NCI-H2171 (cell line): ENCODE measurements around the gene DACH1.
A peak's percentile ranks its signal among the peaks of the same experiment; 100 is the strongest.

ENCODE experiments used
- DNase-seq: peaks from one replicate; lab custom pipeline; 2025; lab: John Stamatoyannopoulos, UW

Gene DACH1

GRCh38 chr13:71624653-71625600 lies 242.1 kb downstream of the DACH1 start:
- no peak for DNase-seq

DNA sequence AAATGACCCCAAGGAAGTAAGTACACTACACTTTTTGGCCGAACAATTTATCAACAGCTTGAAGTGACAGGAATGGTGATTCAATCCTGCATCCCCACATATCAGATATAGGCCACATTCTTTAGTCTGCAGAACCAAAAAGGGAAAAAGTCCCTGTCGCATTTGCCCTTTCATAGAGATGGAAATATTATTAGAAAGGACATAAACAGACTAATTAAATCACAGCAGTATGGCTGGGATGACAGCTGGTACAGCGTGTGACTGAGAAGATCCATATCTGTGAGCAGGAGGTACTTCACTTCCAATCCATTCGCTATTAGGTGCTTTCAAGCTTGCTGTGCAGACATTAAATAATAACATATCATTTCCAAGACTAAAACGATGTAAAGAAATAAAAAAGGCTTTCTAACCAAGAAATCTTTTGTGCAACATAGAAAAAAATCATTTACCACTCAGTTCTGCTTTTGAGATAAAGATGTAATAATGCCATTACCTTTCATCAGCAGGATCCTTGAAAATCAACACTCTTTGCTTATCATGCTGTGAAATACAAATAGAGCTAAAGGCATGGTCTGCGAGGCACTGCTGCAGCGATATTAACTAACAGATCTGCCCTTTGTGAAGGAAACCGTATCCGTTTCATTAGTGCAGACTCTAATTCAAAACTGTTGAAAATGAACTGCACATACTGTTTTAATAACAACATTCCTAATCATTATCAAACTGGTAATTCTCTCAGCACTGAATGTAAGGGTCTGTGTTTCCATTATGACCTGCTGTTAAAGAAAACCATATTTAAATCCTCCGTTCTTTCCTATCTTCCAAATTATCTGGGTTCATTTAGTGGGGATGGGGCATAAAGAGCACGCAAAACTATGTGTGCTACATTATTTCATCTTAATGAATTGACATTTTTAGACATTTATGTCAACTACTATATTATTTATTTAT lies 245.6 kb downstream of the DACH1 start:
- DNase-seq, result peak; percentile 71

GRCh38 chr13:71619096-71619495 lies 247.9 kb downstream of the DACH1 start:
- DNase-seq, result no peak

GRCh38 chr13:71618159-71618558 lies 248.8 kb downstream of the DACH1 start:
- no peak for DNase-seq

DNA sequence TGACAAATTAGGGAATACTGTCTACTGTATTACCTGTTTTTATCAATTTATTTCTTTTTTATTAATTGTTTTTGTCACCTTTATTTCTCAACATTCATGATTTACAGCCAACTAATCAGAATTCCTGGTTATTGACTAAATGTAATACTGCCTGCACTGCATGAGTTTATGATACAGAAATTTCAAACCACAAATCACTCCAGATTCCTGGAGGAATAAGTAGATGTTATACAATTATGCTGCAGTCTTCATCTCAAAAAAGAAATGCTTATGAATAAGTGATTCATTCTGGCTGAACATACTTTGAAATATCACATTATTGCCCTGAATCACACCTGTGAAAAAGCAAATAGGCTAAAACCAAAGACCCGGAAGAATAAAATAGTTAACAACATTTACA lies 249.7 kb downstream of the DACH1 start:
- no peak for DNase-seq

- DNase-seq, result no peak
Measured at GRCh38 chr13:71613066-71613745, 253.8 kb downstream of the DACH1 start.

GRCh38 chr13:71611292-71611691 lies 255.7 kb downstream of the DACH1 start:
- no peak for DNase-seq

DNA sequence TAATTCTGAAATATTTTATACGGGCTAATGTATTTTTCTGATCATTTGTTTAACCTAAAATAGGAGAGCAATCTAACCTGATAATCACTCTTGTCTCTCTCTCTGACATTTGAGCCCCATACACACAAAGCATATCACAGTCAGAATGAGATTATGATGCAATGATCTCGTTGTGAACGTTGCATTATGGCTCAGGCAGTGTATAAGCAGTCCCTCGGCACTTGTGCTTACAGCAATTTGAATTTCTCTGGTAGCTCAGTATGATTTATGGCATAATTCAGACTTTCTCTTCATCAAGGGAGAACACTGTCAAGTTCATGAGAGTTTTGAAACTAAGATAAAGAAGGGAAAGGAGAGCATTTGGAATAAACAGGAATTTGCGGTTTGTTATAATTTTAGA lies 256.1 kb downstream of the DACH1 start:
- peak; percentile 23 for DNase-seq

DNA sequence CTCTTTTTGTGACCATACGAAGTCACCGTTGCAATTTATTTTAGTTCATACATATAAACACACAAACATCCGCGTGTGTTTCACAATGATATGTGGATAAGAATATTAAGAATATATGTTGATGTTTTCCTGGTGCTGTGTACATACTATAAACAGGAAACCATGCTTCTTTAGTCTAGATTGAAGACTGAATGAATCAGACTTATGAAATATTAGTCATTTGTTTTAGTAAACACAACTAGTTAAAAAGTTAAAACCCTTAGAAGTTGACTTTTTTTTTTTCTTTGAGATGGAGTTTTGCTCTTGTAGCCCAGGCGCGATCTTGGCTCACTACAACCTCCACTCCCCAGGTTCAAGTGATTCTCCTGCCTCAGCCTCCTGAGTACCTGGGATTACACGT lies 257.7 kb downstream of the DACH1 start:
- DNase-seq, result no peak

DNA sequence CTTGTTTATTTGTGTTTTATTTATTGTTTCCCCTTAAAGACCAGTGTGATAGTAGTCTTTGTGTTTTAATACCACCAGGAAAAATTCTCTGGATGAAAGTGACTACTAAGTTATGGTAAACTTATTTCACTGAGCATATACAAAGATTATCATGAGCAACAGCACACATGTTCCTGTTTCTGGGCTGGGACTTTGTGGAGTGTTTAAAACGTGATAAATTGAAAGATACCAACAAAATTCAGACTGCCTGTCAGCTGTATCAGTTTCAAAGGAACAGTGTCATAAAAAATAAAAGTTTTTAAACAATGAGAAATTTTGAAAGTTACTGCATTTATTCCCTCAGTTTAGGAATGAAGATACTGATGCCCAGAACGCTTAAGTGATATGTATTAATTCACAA lies 259.4 kb downstream of the DACH1 start:
- DNase-seq, result no peak

- no peak for DNase-seq
Measured at GRCh38 chr13:71606818-71607217, 260.2 kb downstream of the DACH1 start.

GRCh38 chr13:71605744-71606143 lies 261.3 kb downstream of the DACH1 start:
- DNase-seq, result no peak

- DNase-seq, result no peak
Measured at GRCh38 chr13:71603255-71603654, 263.7 kb downstream of the DACH1 start.

GRCh38 chr13:71602344-71602743 lies 264.7 kb downstream of the DACH1 start:
- DNase-seq, result peak; percentile 51

- no peak for DNase-seq
Measured at GRCh38 chr13:71597150-71597549, 269.9 kb downstream of the DACH1 start.

DNA sequence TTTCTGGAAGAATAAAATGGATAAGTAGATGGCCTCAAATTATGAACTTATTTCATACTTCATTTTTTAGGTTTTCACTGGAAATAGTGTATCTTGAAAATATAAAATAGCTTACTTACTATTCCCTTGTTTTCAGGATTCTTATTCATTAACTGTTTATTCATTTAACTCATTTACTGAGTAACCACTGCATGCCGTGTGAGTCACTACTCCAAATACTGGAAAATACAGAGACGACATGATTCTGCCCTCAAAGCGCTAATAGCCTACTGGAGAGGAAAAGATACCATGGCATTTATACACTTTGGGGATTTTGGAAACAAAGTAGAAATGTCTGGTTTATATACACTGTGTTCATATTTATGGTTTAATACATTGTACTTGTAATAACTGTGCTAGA lies 270.9 kb downstream of the DACH1 start:
- DNase-seq, result no peak

- DNase-seq, result no peak
Measured at GRCh38 chr13:71593566-71593965, 273.4 kb downstream of the DACH1 start.

DNA sequence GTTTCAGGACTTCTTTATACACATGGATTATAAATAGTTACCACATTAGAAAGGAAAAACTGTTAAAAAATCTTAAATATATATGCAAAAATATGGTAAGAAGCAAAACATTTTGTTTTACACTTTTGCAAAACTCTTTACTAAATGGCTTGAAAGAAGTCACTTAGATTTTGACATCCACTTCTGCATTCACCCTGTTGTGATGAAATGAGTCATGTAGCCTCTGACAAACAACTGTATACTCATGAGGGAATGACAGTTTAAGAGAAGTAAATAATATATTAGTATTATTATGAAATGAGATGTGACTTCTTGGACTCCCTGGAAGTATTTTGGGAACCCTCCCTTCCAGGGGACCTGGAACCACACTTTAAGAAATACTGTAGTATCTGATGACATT lies 275.6 kb downstream of the DACH1 start:
- DNase-seq, result no peak

- no peak for DNase-seq
Measured at GRCh38 chr13:71590654-71591148, 276.3 kb downstream of the DACH1 start.

DNA sequence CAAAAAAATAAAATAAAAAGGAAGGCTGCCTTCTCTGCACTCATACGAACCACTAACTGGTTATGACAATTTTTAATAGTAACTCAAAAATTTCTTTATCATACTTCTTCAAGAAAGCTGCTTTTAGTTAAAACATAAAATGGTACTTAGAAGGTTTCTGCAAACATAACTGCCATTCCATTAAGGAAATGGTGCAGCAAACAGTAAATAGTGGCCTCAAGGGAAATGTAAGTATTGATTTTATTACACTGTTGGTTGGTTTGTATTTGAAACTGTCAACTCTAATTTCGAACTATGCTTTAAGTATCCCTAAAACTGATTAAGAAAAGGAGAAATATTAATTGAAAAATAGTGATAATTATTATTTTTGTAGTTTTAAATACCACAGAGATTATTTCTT lies 278.0 kb downstream of the DACH1 start:
- DNase-seq, result no peak

DNA sequence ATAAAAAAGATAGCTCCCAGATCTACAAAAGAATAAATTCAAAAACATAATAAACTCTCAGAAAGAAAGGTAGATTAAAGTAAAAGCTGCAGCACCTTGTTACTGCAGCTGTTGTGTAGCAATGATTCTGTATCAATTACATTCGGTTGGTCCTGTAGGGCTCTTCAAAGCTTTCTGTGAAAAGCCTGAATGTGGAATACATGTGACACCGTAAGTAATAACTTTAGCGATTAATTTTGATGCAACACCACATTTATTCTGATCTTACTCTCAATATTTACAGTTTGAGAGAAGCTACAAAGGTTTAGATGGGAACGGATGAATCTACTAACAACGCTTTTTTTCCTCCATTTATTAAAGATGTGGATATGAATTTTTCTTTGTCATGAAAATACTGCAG lies 279.2 kb downstream of the DACH1 start:
- no peak for DNase-seq

DNA sequence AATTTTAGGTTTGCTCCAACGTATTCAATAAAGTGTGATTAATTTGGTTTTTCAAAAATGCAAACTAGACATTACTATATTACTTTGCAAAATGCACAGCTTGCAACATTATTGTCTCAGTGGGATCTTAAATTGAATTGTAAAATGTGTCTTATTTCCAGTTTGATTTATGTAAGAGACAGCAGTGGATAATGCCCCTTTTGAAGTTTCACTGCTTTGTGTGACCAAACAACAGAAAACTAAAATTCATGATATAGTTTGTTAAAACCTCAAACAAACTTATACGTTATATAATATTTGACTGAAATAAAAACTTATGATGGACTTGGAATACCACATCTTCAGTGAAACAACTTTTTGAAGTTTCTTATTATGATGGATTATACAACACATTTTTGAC lies 279.8 kb downstream of the DACH1 start:
- DNase-seq, result no peak
